D721Med (cell line): ENCODE results near the gene GABBR1.

ENCODE experiments used
- DNase-seq: peaks from one replicate; pipeline ENCODE4 v3.0.0; 2011; ENCODE audit warnings: low spot score; ENCODE audit not compliant: insufficient read length
- FAIRE-seq: peaks from 2 replicates; lab custom pipeline; 2011; peaks lifted over from hg19 to GRCh38; lab: Jason Lieb, UNC
- CTCF ChIP-seq: IDR thresholded peaks from 2 replicates; pipeline ENCODE4 v1.5.1; 2012; ENCODE audit warnings: mild to moderate bottlenecking, control low read depth; ENCODE audit not compliant: insufficient read depth; ENCODE audit errors: missing control alignments

Gene GABBR1

GRCh38 chr6:29528300-29528931 is 104.6 kb downstream of the GABBR1 start:
- no peak for DNase-seq
- TF ChIP-seq CTCF: no peak
- no peak for FAIRE-seq

- DNase-seq: no peak
- FAIRE-seq: no peak
- TF ChIP-seq CTCF: no peak
These were observed 105.4 kb downstream of the GABBR1 start for GRCh38 chr6:29527564-29527963.

GRCh38 chr6:29527126-29527525 is 105.9 kb downstream of the GABBR1 start:
- DNase-seq (no peak), FAIRE-seq (no peak)
- TF ChIP-seq CTCF: no peak

GRCh38 chr6:29525311-29525639 is 107.7 kb downstream of the GABBR1 start:
- no peak for TF ChIP-seq CTCF
- FAIRE-seq: no peak

GRCh38 chr6:29524444-29525310 is 108.3 kb downstream of the GABBR1 start:
- FAIRE-seq: no peak

More at GRCh38 chr6:29525311-29525639, 107.7 kb downstream of the GABBR1 start:
- no peak for DNase-seq

GRCh38 chr6:29524044-29524443 is 108.9 kb downstream of the GABBR1 start:
- DNase-seq: no peak
- no peak for TF ChIP-seq CTCF
- FAIRE-seq: no peak

More at GRCh38 chr6:29524444-29525310, 108.3 kb downstream of the GABBR1 start:
- no peak for TF ChIP-seq CTCF
- no peak for DNase-seq

- FAIRE-seq (no peak), DNase-seq (no peak)
- TF ChIP-seq CTCF: no peak
These were observed 110.8 kb downstream of the GABBR1 start for GRCh38 chr6:29522227-29522626.
